Epidermal melanocyte (primary cell): ENCODE results near the gene KIF27.
"Not testable (repeated sequence)": the region's sequence is repeated elsewhere in the genome, so short reads cannot be mapped to it uniquely, and the experiment has no call there.

Source experiments
- DNase-seq: peaks from one replicate; pipeline ENCODE4 v3.0.0; 2011; ENCODE audit warnings: low spot score; ENCODE audit not compliant: insufficient read length

The KIF27 gene, protein sequence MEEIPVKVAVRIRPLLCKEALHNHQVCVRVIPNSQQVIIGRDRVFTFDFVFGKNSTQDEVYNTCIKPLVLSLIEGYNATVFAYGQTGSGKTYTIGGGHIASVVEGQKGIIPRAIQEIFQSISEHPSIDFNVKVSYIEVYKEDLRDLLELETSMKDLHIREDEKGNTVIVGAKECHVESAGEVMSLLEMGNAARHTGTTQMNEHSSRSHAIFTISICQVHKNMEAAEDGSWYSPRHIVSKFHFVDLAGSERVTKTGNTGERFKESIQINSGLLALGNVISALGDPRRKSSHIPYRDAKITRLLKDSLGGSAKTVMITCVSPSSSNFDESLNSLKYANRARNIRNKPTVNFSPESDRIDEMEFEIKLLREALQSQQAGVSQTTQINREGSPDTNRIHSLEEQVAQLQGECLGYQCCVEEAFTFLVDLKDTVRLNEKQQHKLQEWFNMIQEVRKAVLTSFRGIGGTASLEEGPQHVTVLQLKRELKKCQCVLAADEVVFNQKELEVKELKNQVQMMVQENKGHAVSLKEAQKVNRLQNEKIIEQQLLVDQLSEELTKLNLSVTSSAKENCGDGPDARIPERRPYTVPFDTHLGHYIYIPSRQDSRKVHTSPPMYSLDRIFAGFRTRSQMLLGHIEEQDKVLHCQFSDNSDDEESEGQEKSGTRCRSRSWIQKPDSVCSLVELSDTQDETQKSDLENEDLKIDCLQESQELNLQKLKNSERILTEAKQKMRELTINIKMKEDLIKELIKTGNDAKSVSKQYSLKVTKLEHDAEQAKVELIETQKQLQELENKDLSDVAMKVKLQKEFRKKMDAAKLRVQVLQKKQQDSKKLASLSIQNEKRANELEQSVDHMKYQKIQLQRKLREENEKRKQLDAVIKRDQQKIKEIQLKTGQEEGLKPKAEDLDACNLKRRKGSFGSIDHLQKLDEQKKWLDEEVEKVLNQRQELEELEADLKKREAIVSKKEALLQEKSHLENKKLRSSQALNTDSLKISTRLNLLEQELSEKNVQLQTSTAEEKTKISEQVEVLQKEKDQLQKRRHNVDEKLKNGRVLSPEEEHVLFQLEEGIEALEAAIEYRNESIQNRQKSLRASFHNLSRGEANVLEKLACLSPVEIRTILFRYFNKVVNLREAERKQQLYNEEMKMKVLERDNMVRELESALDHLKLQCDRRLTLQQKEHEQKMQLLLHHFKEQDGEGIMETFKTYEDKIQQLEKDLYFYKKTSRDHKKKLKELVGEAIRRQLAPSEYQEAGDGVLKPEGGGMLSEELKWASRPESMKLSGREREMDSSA (N-terminal part only)

GRCh38 chr9:83920927-83921707 is at the start of gene KIF27:
Gene KIF27 (minus strand): TSS chr9:83921432. CDS start chr9:83915591, 5,841 bp downstream.
- DNase-seq: peak; percentile 84

DNA sequence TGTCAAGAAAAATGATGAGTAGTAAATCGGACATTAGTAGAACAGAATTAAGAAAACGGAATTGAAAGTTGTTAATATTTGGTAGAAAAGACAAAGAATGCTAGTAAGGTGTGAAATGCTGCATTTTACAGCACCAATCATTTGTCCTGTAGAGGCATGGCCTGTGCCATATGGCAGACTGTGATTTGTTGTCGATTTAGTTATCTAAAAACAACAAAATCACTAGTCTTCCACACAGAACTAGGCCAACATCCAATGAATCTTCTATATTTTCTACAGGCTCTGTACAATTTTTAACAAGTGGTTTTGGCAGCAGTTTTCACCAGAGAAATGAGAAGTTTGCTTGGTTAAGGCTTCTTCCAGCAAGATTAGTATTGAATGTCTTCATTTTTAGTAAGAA is 48.4 kb upstream of the KIF27 start:
- no peak for DNase-seq

GRCh38 chr9:83967073-83967472 is 45.8 kb upstream of the KIF27 start:
- DNase-seq: no peak

DNA sequence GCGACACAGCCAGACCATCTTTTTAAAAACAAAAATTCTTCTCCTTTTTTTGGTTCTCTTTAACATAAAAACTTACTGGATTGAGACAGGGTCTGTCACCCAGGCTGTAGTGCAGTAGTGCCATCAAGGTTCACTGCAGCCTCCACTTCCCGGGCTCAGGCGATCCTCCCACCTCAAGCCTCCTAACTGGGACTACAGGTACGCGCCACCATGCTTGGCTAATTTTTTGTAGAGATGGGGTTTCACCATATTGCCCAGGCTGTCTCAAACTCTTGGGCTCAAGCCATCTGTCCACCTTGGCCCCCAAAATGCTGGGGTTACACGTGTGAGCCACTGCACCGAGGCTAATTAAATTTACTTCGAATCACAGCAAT is 45.0 kb upstream of the KIF27 start:
- no peak for DNase-seq

GRCh38 chr9:83965350-83966208 is 44.3 kb upstream of the KIF27 start:
- no peak for DNase-seq

DNA sequence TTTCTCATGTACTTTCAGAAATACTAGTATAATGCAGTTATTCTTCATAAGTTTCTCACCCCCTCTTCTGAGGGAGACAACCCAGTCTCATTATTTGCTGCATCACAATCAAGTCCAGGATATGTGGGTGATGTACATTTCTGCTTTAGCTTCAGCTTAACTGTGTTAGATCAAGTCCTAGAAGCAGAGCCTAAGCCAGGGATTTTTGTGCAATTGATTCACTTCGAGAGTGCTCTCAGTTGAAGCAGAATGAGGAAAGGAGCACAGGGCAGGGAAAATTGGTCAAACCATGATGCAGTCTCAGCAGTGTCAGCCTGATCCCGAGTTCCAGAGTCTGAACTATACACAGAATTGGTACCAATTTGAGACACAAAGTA is 43.7 kb upstream of the KIF27 start:
- no peak for DNase-seq

- DNase-seq: no peak
Observed at GRCh38 chr9:83962165-83962564, 40.9 kb upstream of the KIF27 start.

- no peak for DNase-seq
Observed at GRCh38 chr9:83960991-83961390, 39.8 kb upstream of the KIF27 start.

GRCh38 chr9:83959061-83959460 is 37.8 kb upstream of the KIF27 start:
- no peak for DNase-seq

DNA sequence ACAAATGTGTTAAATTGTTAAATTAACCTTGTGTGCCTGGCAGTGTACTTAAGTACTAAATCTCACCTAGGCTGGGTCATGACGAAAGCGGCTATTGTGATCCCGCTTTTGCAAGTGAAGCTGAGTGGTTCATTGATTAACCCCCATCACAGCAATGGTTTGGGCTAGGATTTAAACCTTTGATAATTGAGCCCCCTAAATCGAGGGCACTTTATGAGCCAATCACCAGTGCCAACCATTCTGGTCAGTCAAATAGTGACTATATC is 35.9 kb upstream of the KIF27 start:
- DNase-seq: no peak

DNA sequence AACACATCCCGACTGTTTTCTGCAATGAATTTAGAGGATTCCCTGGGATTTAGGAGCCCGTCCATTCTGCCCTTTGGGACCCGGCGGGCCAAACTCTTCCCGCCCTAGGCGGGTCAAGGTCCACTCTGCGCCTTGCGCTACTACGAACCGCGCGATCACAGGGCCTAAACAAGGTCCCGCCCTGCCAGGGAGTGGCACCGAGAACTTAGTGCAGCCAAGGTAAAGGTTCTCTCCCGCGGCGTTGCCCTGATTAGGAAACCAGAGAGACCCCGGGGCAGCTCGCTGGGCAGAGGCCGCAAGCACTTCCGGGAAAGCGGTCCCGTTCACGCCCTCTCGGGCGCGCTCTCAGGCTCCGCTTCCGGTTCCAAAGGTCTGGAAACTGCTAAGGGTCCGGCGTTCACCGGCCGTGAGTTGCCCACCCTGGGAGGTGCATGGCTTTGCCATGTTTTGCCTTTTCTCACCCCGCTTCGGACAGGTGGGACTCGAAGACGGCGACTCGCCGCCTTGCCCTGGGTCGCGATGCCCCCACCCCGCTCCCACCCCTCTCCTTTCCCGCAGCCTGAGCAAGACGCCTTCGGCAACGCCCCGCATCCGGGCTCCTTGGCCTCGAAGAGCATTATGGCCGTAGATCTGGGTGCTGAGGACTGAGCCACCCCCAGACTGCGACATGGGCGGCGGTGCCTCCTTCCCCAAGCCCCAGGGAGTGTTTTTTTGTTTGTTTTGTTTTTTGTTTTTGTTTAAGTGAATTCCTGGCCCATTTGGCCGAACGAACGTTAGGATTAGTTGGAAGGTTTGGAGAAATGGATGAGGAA is 35.4 kb upstream of the KIF27 start:
- peak; percentile 81 for DNase-seq

DNA sequence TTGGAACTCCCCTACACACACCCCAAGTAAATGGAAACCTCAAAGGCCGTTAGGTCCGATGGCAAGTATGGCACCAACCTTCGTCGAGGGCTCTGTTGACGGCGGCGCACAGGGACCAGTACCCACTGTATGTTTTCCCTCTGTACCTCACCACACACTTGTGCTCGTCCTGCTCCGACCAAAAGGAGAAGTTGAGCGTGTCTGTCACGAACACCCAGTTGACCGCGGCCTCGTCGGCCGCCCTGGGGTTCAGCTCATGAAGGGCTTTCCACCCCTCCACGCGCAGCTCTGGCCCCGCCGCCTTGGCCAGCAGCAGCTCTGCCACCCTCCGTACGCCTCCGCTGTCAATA is 34.8 kb upstream of the KIF27 start:
- DNase-seq: no peak

- DNase-seq: not testable (repeated sequence)
Observed at GRCh38 chr9:83948096-83948495, 26.9 kb upstream of the KIF27 start.

DNA sequence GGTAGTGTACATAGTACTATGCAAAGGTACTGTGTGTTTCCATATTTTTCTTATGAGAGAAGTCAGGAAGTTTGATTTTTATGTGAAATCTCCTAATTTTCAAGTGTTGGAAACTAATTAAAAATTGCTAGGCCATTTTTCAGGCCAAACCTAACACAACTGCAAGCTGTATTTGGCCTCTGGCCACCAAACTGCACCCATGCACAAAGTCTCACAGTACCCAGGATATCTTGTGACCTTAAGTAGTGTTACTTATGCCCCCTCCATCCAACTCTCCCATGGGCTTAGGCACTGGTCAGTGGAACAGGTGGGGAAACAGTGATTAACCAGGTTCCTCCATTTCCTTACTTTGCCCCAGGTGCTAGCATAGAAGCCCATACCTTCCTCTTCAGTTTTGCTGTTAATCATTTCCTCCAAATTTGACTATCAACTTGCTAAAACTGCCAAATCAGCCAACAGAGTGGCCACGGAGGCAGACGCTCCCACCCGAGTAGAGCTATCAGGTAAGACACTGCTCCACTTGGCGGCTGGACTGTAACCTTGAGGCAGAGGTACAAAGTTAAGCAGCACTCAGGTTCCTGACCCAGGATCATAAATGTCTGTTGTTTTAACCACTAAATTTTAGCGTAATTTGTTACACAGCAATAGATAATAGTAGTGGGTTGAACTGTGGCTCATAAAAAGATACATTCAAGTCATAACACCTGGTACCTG is 19.5 kb upstream of the KIF27 start:
- no peak for DNase-seq

GRCh38 chr9:83937861-83938455 is 16.7 kb upstream of the KIF27 start:
- peak; percentile 57 for DNase-seq

DNA sequence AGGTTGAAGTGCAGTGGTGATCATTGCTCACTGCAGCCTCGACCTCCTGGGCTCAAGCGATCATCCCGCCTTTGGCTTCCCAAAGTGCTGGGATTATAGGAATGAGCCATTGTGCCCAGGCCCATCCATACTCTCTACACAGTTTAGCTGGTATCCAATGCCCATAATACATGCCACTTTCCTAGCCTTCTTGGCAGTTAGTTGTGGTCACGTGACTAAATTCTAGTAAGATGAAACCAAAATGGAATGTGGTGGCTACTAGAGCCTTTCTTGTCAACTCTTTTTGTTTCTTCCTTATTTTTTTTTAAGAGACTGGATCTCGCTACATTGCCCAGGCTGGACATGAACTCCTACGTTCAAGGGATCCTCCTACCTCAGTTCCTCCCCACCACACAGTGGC is 15.3 kb upstream of the KIF27 start:
- DNase-seq: no peak

DNA sequence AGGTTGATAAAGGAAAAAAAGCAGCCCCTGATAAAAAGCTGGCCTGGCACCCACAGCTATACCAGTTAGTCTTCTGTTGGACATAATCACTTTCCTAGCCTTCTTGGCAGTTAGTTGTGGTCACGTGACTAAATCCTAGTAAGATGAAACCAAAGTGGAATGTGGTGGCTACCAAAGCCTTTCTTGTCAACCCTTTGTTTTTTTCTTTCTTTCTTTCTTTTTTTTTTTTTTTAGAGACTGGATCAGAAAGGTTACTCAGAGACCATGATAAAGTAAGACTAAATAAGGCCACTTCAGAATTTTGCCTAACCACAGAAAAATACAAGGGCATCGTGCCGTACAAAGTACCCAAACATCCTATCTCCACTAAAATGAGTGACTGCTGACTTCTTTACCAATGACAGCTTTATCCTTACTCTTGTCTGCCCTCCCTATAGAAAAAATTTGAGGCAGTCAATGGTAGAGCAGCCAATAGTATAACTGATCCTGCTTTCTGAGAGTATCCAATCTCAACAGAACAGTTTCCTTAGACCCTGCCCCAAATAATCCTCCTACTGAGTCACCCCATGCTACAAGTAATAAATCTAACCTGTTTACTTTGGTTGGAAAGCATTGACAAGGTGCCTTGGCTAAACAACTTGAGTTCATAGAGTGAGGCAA is 14.2 kb upstream of the KIF27 start:
- DNase-seq: no peak
